Panc1 (cell line): ENCODE measurements around the gene CADPS2.

Experiments
- POLR2AphosphoS5 ChIP-seq: IDR thresholded peaks from 2 replicates; pipeline ENCODE4 v1.6.1; 2012; ENCODE audit warnings: mild to moderate bottlenecking, low read depth, low read length, moderate library complexity
- TF ChIP-seq, protein P1 (sequence below): fragments of 450-650 bp; IDR thresholded peaks from 2 replicates; pipeline ENCODE4 v1.5.1; 2017; ENCODE audit warnings: mild to moderate bottlenecking
- TF ChIP-seq, protein P2 (sequence below), 2 experiments: IDR thresholded peaks; 2 replicates each; pipeline ENCODE4 v1.6.1; 2011 to 2012; ENCODE audit warnings: low read depth in 2 of 2, control low read depth in 1 of 2, low read length in 1 of 2, mild to moderate bottlenecking in 1 of 2, moderate library complexity in 1 of 2; ENCODE audit not compliant: insufficient read depth in 1 of 2

DNA sequence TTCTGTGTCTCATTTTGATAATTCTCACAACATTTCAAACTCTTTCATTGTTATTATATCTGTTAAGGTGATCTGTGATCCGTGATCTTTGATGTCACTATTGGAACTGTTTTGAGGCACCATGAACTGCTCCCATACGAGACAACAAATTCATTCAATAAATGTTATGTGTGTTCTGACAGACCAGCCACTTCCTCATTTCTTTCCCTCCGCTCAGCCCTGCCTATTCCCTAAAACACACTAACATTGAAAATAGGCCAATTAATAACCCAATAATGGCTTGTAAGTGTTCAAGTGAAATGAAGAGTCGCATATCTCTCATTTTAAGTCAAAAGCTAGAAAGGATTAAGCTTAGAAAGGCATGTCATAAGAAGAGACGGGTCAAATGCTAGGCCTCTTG, 232.6 kb downstream of the CADPS2 start:
- TF ChIP-seq, protein P1, sequence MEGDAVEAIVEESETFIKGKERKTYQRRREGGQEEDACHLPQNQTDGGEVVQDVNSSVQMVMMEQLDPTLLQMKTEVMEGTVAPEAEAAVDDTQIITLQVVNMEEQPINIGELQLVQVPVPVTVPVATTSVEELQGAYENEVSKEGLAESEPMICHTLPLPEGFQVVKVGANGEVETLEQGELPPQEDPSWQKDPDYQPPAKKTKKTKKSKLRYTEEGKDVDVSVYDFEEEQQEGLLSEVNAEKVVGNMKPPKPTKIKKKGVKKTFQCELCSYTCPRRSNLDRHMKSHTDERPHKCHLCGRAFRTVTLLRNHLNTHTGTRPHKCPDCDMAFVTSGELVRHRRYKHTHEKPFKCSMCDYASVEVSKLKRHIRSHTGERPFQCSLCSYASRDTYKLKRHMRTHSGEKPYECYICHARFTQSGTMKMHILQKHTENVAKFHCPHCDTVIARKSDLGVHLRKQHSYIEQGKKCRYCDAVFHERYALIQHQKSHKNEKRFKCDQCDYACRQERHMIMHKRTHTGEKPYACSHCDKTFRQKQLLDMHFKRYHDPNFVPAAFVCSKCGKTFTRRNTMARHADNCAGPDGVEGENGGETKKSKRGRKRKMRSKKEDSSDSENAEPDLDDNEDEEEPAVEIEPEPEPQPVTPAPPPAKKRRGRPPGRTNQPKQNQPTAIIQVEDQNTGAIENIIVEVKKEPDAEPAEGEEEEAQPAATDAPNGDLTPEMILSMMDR = no peak
- TF ChIP-seq POLR2AphosphoS5 = no peak
- TF ChIP-seq, protein P2, sequence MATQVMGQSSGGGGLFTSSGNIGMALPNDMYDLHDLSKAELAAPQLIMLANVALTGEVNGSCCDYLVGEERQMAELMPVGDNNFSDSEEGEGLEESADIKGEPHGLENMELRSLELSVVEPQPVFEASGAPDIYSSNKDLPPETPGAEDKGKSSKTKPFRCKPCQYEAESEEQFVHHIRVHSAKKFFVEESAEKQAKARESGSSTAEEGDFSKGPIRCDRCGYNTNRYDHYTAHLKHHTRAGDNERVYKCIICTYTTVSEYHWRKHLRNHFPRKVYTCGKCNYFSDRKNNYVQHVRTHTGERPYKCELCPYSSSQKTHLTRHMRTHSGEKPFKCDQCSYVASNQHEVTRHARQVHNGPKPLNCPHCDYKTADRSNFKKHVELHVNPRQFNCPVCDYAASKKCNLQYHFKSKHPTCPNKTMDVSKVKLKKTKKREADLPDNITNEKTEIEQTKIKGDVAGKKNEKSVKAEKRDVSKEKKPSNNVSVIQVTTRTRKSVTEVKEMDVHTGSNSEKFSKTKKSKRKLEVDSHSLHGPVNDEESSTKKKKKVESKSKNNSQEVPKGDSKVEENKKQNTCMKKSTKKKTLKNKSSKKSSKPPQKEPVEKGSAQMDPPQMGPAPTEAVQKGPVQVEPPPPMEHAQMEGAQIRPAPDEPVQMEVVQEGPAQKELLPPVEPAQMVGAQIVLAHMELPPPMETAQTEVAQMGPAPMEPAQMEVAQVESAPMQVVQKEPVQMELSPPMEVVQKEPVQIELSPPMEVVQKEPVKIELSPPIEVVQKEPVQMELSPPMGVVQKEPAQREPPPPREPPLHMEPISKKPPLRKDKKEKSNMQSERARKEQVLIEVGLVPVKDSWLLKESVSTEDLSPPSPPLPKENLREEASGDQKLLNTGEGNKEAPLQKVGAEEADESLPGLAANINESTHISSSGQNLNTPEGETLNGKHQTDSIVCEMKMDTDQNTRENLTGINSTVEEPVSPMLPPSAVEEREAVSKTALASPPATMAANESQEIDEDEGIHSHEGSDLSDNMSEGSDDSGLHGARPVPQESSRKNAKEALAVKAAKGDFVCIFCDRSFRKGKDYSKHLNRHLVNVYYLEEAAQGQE (IDR thresholded peaks at IDR 0.05; ENCODE audit: insufficient read depth in 1 of 2, low read depth in 2 of 2, low read length in 1 of 2) = no peak
